RWPE2 (cell line): ENCODE data around the gene CEP95.
A peak's percentile ranks its signal among the peaks of the same experiment; 100 is the strongest.

Experiments used
- ATAC-seq: fragments of 200-7000 bp; cut with Tn5 transposase; 3 replicates; pipeline ENCODE4 v1.9.1; 2021; ENCODE audit warnings: low read depth
- DNase-seq: peaks from one replicate; pipeline ENCODE4 v3.0.0-alpha.2; 2020; ENCODE audit warnings: low spot score
- H3K27ac ChIP-seq: fragments of 450-650 bp; 2 replicates; pipeline ENCODE4 v1.5.1; 2017; ENCODE audit warnings: mild to moderate bottlenecking; ENCODE audit not compliant: poor library complexity, severe bottlenecking
- H3K27me3 ChIP-seq: fragments of 250-450 bp; sonication (Bioruptor Pico); 2 replicates; pipeline ENCODE4 v1.5.1; 2021; ENCODE audit warnings: mild to moderate bottlenecking, moderate library complexity; ENCODE audit not compliant: insufficient read depth, poor library complexity, severe bottlenecking
- H3K36me3 ChIP-seq: fragments of 250-450 bp; sonication (Bioruptor Pico); 2 replicates; pipeline ENCODE4 v1.5.1; 2020; ENCODE audit warnings: low read depth, mild to moderate bottlenecking, moderate library complexity
- H3K4me1 ChIP-seq: fragments of 250-450 bp; sonication (Bioruptor Pico); 2 replicates; pipeline ENCODE4 v1.5.1; 2021; ENCODE audit warnings: mild to moderate bottlenecking, moderate library complexity; ENCODE audit not compliant: insufficient read depth, poor library complexity, severe bottlenecking
- H3K4me3 ChIP-seq: fragments of 250-450 bp; sonication (Bioruptor Pico); 2 replicates; pipeline ENCODE4 v1.5.1; 2021; ENCODE audit warnings: mild to moderate bottlenecking, moderate library complexity; ENCODE audit not compliant: severe bottlenecking
- H3K9me3 ChIP-seq: fragments of 250-450 bp; sonication (Bioruptor Pico); 2 replicates; pipeline ENCODE4 v1.5.1; 2021; ENCODE audit warnings: mild to moderate bottlenecking, moderate library complexity; ENCODE audit not compliant: severe bottlenecking
- CTCF ChIP-seq: fragments of 450-650 bp; IDR thresholded peaks from one replicate; pipeline ENCODE4 v1.5.1; 2017; ENCODE audit warnings: mild to moderate bottlenecking, moderate library complexity; ENCODE audit not compliant: poor library complexity, severe bottlenecking

CEP95 gene

GRCh38 chr17:64502809-64503208 lies 4.0 kb upstream of the CEP95 start:
- no peaks in the 10 kb centered on the region for H3K27me3 ChIP-seq
- TF ChIP-seq CTCF, result no peak
- H3K4me1 ChIP-seq, result peaks cover 27% of the 10 kb centered on the region
- H3K27ac ChIP-seq, result no peak overlapping the region
- ATAC-seq (no peak), DNase-seq (no peak)
- no peak overlapping the region for H3K4me3 ChIP-seq
- H3K9me3 ChIP-seq, result no peaks in the 10 kb centered on the region
- peaks cover 82% of the 10 kb centered on the region for H3K36me3 ChIP-seq

- no peaks in the 10 kb centered on the region for H3K27me3 ChIP-seq
- peaks cover 82% of the 10 kb centered on the region for H3K36me3 ChIP-seq
- peaks cover 26% of the 10 kb centered on the region for H3K4me1 ChIP-seq
- H3K4me3 ChIP-seq, result no peak overlapping the region
- peak overlapping the region; percentile 92 for H3K27ac ChIP-seq
- no peaks in the 10 kb centered on the region for H3K9me3 ChIP-seq
- no peak for DNase-seq
- TF ChIP-seq CTCF, result no peak
- ATAC-seq, result no peak
These were observed 3.4 kb upstream of the CEP95 start for GRCh38 chr17:64503341-64503740.

DNA sequence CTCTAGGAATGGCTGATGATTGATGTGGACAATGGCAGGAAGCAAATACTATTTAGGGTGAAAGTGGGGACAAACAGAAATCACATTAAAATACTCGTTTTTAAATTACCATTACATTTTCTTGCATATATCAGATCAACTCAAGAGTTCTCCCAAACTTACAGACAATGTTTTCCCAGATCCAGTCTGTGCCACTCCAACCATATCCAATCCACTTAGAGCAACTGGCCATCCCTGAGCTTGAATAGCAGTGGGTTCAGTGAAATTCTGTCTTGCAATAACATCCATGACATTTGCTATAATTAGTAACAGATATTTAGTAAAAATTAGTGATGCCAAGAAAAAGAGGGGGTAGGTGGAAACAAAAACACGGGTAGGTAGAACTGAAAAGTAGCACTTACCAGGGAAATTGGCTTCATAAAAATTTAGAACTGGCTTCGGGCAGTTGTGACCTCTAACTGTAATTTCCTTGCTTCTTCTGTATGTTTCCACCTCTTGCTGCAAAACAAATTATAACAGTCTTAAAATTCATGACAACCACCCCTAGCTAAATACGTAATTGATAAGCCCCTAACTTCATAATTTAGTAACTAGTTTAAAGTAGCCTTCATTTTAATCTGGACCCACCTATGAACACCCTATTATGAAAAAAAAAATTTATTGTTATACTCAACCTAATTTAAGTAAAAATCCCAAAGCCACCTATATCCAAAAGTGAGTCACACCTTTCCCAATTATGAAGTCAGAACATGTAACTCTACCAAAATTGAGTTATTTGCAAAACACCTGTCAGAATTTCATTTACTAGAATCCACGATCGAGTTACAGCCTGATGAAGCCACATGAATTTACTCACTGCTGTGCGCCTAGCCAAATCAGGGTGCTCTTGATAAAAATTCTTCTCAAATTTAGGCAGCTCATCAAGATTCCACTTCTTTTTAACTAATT lies 2.7 kb upstream of the CEP95 start:
- no peak for TF ChIP-seq CTCF
- ATAC-seq, result no peak
- no peaks in the 10 kb centered on the region for H3K9me3 ChIP-seq
- H3K4me3 ChIP-seq, result peak overlapping the region; percentile 85
- H3K4me1 ChIP-seq, result peaks cover 25% of the 10 kb centered on the region
- no peaks in the 10 kb centered on the region for H3K27me3 ChIP-seq
- peaks cover 82% of the 10 kb centered on the region for H3K36me3 ChIP-seq
- H3K27ac ChIP-seq, result peak overlapping the region; percentile 92
- DNase-seq, result no peak

DNA sequence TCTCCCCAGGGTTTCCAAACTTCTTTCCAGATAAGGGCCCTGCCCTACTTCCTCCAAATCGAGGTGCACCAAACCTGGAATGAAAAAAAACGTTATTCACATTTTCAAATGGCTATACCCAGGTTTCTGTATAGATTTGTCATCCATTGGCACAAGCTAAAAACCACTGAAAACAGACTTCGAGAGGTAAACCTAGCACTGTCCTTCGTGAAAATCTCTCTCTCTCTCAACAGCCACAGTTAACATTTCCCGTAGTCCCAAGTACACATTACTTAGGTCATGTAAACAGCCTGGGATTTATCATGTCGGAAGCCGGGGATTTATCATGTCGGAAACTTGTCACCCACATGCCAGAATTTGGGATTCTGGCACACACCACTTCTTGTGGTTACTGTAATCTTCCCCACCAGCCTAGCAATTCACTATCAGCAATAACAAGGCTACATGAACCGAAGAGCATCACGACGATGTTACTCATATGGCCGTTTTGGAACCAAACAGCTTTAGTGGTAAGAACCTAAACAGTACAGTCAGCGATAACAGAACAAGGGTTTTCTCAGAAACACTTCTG lies 1.9 kb upstream of the CEP95 start:
- Histone ChIP-seq H3K9me3 (no peaks in the 10 kb centered on the region), H3K4me3 (peak overlapping the region; percentile 85), H3K27me3 (no peaks in the 10 kb centered on the region), H3K27ac (peak overlapping the region; percentile 92), H3K4me1 (peaks cover 25% of the 10 kb centered on the region), H3K36me3 (peaks cover 82% of the 10 kb centered on the region)
- DNase-seq (no peak), ATAC-seq (no peak)
- TF ChIP-seq CTCF, result no peak
